ENCODE measurements around the gene PTCD2.

- TF ChIP-seq SIN3A (IDR thresholded peaks at IDR 0.05; ENCODE audit: borderline replicate concordance, insufficient read depth, low read length) = no peak
- TF ChIP-seq POLR2AphosphoS5 (IDR thresholded peaks at IDR 0.05; ENCODE audit: low read depth, low read length) = no peak
- no peak for TF ChIP-seq TAF1 (IDR thresholded peaks at IDR 0.05; ENCODE audit: borderline replicate concordance, insufficient read depth, low read length)
- TF ChIP-seq, protein P1, sequence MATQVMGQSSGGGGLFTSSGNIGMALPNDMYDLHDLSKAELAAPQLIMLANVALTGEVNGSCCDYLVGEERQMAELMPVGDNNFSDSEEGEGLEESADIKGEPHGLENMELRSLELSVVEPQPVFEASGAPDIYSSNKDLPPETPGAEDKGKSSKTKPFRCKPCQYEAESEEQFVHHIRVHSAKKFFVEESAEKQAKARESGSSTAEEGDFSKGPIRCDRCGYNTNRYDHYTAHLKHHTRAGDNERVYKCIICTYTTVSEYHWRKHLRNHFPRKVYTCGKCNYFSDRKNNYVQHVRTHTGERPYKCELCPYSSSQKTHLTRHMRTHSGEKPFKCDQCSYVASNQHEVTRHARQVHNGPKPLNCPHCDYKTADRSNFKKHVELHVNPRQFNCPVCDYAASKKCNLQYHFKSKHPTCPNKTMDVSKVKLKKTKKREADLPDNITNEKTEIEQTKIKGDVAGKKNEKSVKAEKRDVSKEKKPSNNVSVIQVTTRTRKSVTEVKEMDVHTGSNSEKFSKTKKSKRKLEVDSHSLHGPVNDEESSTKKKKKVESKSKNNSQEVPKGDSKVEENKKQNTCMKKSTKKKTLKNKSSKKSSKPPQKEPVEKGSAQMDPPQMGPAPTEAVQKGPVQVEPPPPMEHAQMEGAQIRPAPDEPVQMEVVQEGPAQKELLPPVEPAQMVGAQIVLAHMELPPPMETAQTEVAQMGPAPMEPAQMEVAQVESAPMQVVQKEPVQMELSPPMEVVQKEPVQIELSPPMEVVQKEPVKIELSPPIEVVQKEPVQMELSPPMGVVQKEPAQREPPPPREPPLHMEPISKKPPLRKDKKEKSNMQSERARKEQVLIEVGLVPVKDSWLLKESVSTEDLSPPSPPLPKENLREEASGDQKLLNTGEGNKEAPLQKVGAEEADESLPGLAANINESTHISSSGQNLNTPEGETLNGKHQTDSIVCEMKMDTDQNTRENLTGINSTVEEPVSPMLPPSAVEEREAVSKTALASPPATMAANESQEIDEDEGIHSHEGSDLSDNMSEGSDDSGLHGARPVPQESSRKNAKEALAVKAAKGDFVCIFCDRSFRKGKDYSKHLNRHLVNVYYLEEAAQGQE (IDR thresholded peaks at IDR 0.05; ENCODE audit: insufficient read depth in 1 of 2, low read depth in 2 of 2, low read length in 2 of 2) = no peak
- no peak for TF ChIP-seq FOXP2 (optimal IDR thresholded peaks at IDR 0.05; ENCODE audit: borderline replicate concordance, extremely low read depth, extremely low read length, insufficient read depth)
Observed at GRCh38 chr5:72397836-72398235, 77.7 kb downstream of the PTCD2 start.
